Parathyroid adenoma (tissue), 2 donors: ENCODE data around the gene TIMP2.

ENCODE experiments used
- H2AFZ ChIP-seq: fragments of 300-600 bp; sonication (generic); one replicate; pipeline ENCODE4 v1.7.0; 2017; ENCODE audit warnings: antibody characterized with exemption, mild to moderate bottlenecking
- H3K27ac ChIP-seq: fragments of 300-600 bp; sonication (generic); one replicate; pipeline ENCODE4 v1.7.0; 2017
- H3K27me3 ChIP-seq: fragments of 300-600 bp; sonication (generic); one replicate; pipeline ENCODE4 v1.7.0; 2017; ENCODE audit warnings: low read length; ENCODE audit not compliant: control insufficient read depth, insufficient read depth
- H3K36me3 ChIP-seq: fragments of 300-600 bp; sonication (generic); one replicate; pipeline ENCODE4 v1.7.0; 2017; ENCODE audit warnings: low read length; ENCODE audit not compliant: control insufficient read depth, insufficient read depth
- H3K4me1 ChIP-seq: fragments of 300-600 bp; sonication (generic); one replicate; pipeline ENCODE4 v1.7.0; 2017; ENCODE audit warnings: control low read depth
- H3K4me2 ChIP-seq: fragments of 300-600 bp; sonication (generic); one replicate; pipeline ENCODE4 v1.7.0; 2017; ENCODE audit warnings: low read length
- H3K4me3 ChIP-seq: fragments of 300-600 bp; sonication (generic); one replicate; pipeline ENCODE4 v1.7.0; 2017; ENCODE audit warnings: low read depth, low read length
- H3K79me2 ChIP-seq: fragments of 300-600 bp; sonication (generic); one replicate; pipeline ENCODE4 v1.7.0; 2017; ENCODE audit warnings: control low read depth
- H3K9ac ChIP-seq: fragments of 300-600 bp; sonication (generic); one replicate; pipeline ENCODE4 v1.7.0; 2017; ENCODE audit warnings: mild to moderate bottlenecking
- H3K9me3 ChIP-seq: fragments of 300-600 bp; sonication (generic); one replicate; pipeline ENCODE4 v1.7.0; 2017; ENCODE audit warnings: low read length; ENCODE audit not compliant: control insufficient read depth
- TF ChIP-seq, protein P1 (sequence below): fragments of 300-600 bp; sonication (generic); IDR thresholded peaks from one replicate; pipeline ENCODE4 v1.7.0; 2017; ENCODE audit warnings: antibody characterized with exemption, mild to moderate bottlenecking
- donor health status: primary hyperparathyroidism.

TIMP2 gene

DNA sequence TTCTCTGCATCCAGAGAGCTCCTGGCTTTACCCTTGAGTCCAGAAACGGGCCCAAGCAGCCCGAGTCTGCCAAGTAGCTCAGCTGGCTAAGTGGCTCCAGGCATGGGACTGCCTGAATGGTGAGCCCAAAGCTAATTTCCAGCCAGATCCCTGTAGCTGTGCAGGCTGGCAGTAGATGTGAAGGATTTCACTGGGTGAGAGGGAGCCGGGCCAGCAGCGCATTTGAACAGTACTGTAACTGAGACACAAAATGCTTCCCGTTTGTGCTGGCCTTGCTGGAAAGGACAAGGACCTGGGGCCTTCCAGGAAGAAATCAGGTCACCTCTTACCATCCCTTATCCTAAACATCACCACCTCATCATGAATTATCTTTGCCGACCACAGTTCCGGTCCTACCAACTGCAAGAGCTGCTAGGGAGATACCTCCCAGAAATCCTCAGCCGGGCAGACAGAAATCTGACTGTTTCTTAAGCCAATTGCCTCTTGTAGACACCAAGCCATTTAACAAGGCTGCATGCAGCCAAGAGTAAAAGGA lies 3.7 kb downstream of the TIMP2 start:
- TF ChIP-seq, protein P1, sequence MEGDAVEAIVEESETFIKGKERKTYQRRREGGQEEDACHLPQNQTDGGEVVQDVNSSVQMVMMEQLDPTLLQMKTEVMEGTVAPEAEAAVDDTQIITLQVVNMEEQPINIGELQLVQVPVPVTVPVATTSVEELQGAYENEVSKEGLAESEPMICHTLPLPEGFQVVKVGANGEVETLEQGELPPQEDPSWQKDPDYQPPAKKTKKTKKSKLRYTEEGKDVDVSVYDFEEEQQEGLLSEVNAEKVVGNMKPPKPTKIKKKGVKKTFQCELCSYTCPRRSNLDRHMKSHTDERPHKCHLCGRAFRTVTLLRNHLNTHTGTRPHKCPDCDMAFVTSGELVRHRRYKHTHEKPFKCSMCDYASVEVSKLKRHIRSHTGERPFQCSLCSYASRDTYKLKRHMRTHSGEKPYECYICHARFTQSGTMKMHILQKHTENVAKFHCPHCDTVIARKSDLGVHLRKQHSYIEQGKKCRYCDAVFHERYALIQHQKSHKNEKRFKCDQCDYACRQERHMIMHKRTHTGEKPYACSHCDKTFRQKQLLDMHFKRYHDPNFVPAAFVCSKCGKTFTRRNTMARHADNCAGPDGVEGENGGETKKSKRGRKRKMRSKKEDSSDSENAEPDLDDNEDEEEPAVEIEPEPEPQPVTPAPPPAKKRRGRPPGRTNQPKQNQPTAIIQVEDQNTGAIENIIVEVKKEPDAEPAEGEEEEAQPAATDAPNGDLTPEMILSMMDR: no peak
- no peaks in the 10 kb centered on the region for H3K79me2 ChIP-seq
- no peak overlapping the region for H3K27ac ChIP-seq
- no peak overlapping the region for H2AFZ ChIP-seq
- H3K9me3 ChIP-seq: no peaks in the 10 kb centered on the region
- peaks cover 7% of the 10 kb centered on the region for H3K4me1 ChIP-seq
- peak overlapping the region; percentile 22 for H3K4me2 ChIP-seq
- H3K27me3 ChIP-seq: no peaks in the 10 kb centered on the region
- no peak overlapping the region for H3K9ac ChIP-seq
- no peak overlapping the region for H3K4me3 ChIP-seq
- no peaks in the 10 kb centered on the region for H3K36me3 ChIP-seq

DNA sequence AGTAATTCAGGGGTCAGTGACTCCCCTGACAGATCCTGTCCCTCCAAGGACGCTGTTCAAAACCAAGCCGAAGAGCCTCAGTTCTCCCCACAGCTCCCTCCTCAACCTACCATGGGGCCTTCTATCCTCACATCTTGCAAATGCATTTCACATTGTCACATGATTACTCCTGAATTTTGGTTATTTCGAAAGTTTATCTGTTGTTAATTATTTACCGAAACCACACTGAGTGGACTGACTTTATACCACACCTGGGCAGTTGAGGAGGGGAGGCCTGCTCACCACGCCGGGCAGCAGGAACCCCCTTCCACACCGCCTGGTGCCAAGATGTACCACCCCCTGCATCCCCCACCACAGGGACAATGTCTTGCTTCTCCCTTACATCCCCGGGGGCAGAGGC lies 4.7 kb downstream of the TIMP2 start:
- H3K9me3 ChIP-seq: no peaks in the 10 kb centered on the region
- peaks cover 7% of the 10 kb centered on the region for H3K4me1 ChIP-seq
- no peak overlapping the region for H3K9ac ChIP-seq

DNA sequence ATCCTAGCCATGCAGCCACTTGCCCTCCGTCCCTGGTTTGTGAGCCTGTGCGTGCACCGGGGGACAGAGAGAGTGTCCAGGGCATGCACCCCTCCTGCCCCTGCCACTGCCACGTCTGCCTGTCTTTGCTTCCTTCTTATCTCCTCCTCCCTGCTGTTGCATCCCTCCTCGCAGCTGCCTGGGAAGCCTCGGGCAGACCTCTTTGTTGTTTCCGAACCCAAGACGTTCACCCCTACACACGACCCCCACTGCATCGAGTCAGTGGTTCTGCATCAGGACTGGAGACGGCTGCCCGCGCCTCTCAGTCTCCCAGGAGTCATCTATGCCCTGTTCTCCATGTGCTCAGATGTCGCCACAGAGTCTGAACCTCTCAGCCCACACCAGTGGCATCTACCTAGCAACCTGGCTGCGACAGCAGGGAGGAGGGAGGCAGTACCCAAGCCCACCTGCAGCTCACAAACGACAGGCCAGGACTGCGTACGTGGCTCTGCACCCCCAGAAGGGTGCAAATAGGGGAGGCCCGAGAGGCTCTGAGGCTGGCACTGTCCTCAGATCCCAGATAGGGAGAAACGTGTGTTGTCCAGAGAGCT lies 5.2 kb downstream of the TIMP2 start:
- Histone ChIP-seq H3K9me3 (no peaks in the 10 kb centered on the region), H3K27me3 (no peaks in the 10 kb centered on the region), H3K79me2 (no peaks in the 10 kb centered on the region), H3K4me2 (no peak overlapping the region), H3K36me3 (no peaks in the 10 kb centered on the region), H3K27ac (no peak overlapping the region), H3K9ac (no peak overlapping the region), H3K4me3 (no peak overlapping the region), H2AFZ (no peak overlapping the region), H3K4me1 (peaks cover 7% of the 10 kb centered on the region)
- TF ChIP-seq, protein P1: no peak

More for the DNA sequence above, 4.7 kb downstream of the TIMP2 start:
- Histone ChIP-seq H3K36me3 (no peaks in the 10 kb centered on the region), H3K27ac (no peak overlapping the region), H3K79me2 (no peaks in the 10 kb centered on the region), H2AFZ (no peak overlapping the region), H3K4me3 (no peak overlapping the region), H3K4me2 (no peak overlapping the region), H3K27me3 (no peaks in the 10 kb centered on the region)
- TF ChIP-seq, protein P1: no peak

DNA sequence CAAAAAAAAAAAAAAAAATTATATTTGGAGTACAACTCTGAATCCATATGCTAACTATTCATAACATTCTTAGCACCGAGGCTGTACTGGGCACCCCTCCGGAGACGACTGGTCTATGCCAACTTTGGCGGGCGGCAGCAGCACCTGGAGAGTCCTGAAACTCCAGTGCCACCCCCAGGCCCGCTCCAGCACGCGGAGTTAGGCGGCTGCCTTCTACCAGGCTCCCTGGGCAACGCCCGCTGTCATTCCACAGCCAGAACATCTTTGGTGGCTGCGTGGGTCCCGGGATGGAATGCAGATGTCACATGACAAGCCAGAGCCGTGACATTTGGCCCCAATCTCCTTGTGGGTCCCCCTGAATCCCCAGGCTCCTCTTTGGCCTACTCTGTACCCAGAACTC lies 6.2 kb downstream of the TIMP2 start:
- no peaks in the 10 kb centered on the region for H3K36me3 ChIP-seq
- peaks cover 3% of the 10 kb centered on the region for H3K4me1 ChIP-seq
- H3K27ac ChIP-seq: no peak overlapping the region
- H3K4me3 ChIP-seq: no peak overlapping the region
- H3K9me3 ChIP-seq: no peaks in the 10 kb centered on the region
- no peak overlapping the region for H3K4me2 ChIP-seq
- no peaks in the 10 kb centered on the region for H3K79me2 ChIP-seq
- H2AFZ ChIP-seq: no peak overlapping the region
- H3K9ac ChIP-seq: no peak overlapping the region
- no peaks in the 10 kb centered on the region for H3K27me3 ChIP-seq
- TF ChIP-seq, protein P1: no peak
